H1 (cell line): Measurements from ENCODE around the gene C1orf50. TPM values are rescaled to one million over a fixed set of nuclear protein-coding genes. Genes with fewer than 3 reads are reported as not detected.

Experiments used
- CTCF ChIA-PET: fragments of 300-600 bp; sonication (Branson Sonifier 250); formaldehyde crosslinking; loops from one replicate; lab custom pipeline; 2021; ENCODE audit not compliant: partially characterized antibody; lab: Charles Lee
- POLR2A ChIA-PET: fragments of 300-600 bp; sonication (Branson Sonifier 250); formaldehyde crosslinking; loops from one replicate; lab custom pipeline; 2021; ENCODE audit warnings: inconsistent platforms; ENCODE audit not compliant: partially characterized antibody; lab: Charles Lee
- DNase-seq, 2 experiments: peaks; one replicate each; pipeline versions ENCODE4 v3.0.0 to v3.0.0-alpha.2; 2010 to 2022; ENCODE audit warnings: low spot score in 2 of 2, low read depth in 1 of 2, mixed read lengths in 1 of 2
- FAIRE-seq: peaks from 2 replicates; lab custom pipeline; 2011; peaks lifted over from hg19 to GRCh38; lab: Jason Lieb, UNC
- H2AFZ ChIP-seq: 2 replicates; pipeline ENCODE4 v1.8.1; 2012; ENCODE audit warnings: low read length, inconsistent platforms
- H2AK5ac ChIP-seq: 2 replicates; pipeline ENCODE4 v1.6.1; 2013; ENCODE audit warnings: low read depth, low read length
- H2BK120ac ChIP-seq: replicated peaks from 2 replicates; pipeline ENCODE3; 2013; ENCODE audit warnings: low read depth, low read length, inconsistent platforms
- H2BK12ac ChIP-seq: 2 replicates; pipeline ENCODE4 v1.6.1; 2013; ENCODE audit warnings: low read depth, low read length
- H2BK15ac ChIP-seq: 2 replicates; pipeline ENCODE4 v1.6.1; 2013; ENCODE audit warnings: low read length
- H2BK20ac ChIP-seq: 2 replicates; pipeline ENCODE4 v1.6.1; 2013; ENCODE audit warnings: low read length
- H2BK5ac ChIP-seq: 2 replicates; pipeline ENCODE4 v1.6.1; 2013; ENCODE audit warnings: low read depth, low read length
- H3K14ac ChIP-seq: 2 replicates; pipeline ENCODE4 v1.6.1; 2013; ENCODE audit warnings: inconsistent platforms; ENCODE audit not compliant: insufficient read length
- H3K18ac ChIP-seq: 2 replicates; pipeline ENCODE4 v1.6.1; 2013; ENCODE audit warnings: low read length; ENCODE audit errors: extremely low read depth
- H3K23ac ChIP-seq: 2 replicates; pipeline ENCODE4 v1.6.1; 2013; ENCODE audit warnings: inconsistent platforms; ENCODE audit not compliant: insufficient read length
- H3K23me2 ChIP-seq: 2 replicates; pipeline ENCODE4 v1.6.1; 2013; ENCODE audit warnings: low read depth, low read length
- H3K27ac ChIP-seq: 2 replicates; pipeline ENCODE4 v1.6.1; 2011; ENCODE audit warnings: low read depth, low read length, inconsistent platforms
- H3K27me3 ChIP-seq, 4 experiments: replicated peaks in 1 of 4; 1 replicate in 1 of 4; 2 replicates in 3 of 4; pipeline versions ENCODE4 v1.6.1 to v1.8.1; 2011 to 2013; ENCODE audit warnings: low read length in 3 of 4, mild to moderate bottlenecking in 3 of 4, inconsistent platforms in 2 of 4, mixed read lengths in 2 of 4, moderate library complexity in 1 of 4; ENCODE audit not compliant: control insufficient read depth in 3 of 4, insufficient read depth in 3 of 4; ENCODE audit errors: extremely low read depth in 1 of 4
- H3K36me3 ChIP-seq, 4 experiments: 2 replicates each; pipeline versions ENCODE4 v1.6.1 to v1.8.1; 2011 to 2013; ENCODE audit warnings: mild to moderate bottlenecking in 4 of 4, low read length in 3 of 4, moderate library complexity in 2 of 4, control low read depth in 1 of 4, inconsistent platforms in 1 of 4; ENCODE audit not compliant: insufficient read depth in 4 of 4, control insufficient read depth in 2 of 4
- H3K4ac ChIP-seq: replicated peaks from 2 replicates; pipeline ENCODE3; 2013; ENCODE audit warnings: low read length, low read depth, mixed read lengths, inconsistent platforms; ENCODE audit not compliant: insufficient read length
- H3K4me1 ChIP-seq, 4 experiments: replicated peaks in 1 of 4; 1 replicate in 1 of 4; 2 replicates in 3 of 4; pipeline versions ENCODE4 v1.6.1 to v1.8.1; 2011 to 2013; ENCODE audit warnings: low read length in 3 of 4, inconsistent platforms in 2 of 4, mixed read lengths in 1 of 4; ENCODE audit not compliant: insufficient read depth in 4 of 4, control insufficient read depth in 3 of 4
- H3K4me2 ChIP-seq, 2 experiments: 2 replicates each; pipeline versions ENCODE4 v1.6.1 to v1.8.1; 2011 to 2013; ENCODE audit warnings: low read depth in 2 of 2, low read length in 2 of 2, control low read depth in 1 of 2, inconsistent platforms in 1 of 2, mild to moderate bottlenecking in 1 of 2; ENCODE audit not compliant: insufficient read depth in 1 of 2
- H3K4me3 ChIP-seq, 4 experiments: fragments of 200-600, 300-600 bp in 1 of 4; sonication (generic), shearing (Covaris generic), sonication (Bioruptor Twin) in 1 of 4; 2 replicates each; pipeline versions ENCODE4 v1.5.1 to v1.8.1; 2011 to 2016; ENCODE audit warnings: low read length in 4 of 4, low read depth in 3 of 4, control low read depth in 2 of 4, inconsistent platforms in 2 of 4, mild to moderate bottlenecking in 2 of 4, mixed read lengths in 1 of 4, moderate library complexity in 1 of 4; ENCODE audit not compliant: insufficient read depth in 2 of 4; ENCODE audit errors: extremely low read depth in 1 of 4
- H3K56ac ChIP-seq: replicated peaks from 2 replicates; pipeline ENCODE3; 2013; ENCODE audit warnings: low read depth, mild to moderate bottlenecking, mixed read lengths, low read length, inconsistent platforms; ENCODE audit not compliant: insufficient read length
- H3K79me1 ChIP-seq: 2 replicates; pipeline ENCODE4 v1.6.1; 2013; ENCODE audit warnings: low read depth, low read length, control low read depth
- H3K79me2 ChIP-seq, 2 experiments: 2 replicates each; pipeline versions ENCODE4 v1.6.1 to v1.8.1; 2012 to 2013; ENCODE audit warnings: low read length in 2 of 2, mild to moderate bottlenecking in 2 of 2, inconsistent platforms in 1 of 2; ENCODE audit not compliant: insufficient read depth in 2 of 2, control insufficient read depth in 1 of 2
- H3K9ac ChIP-seq, 4 experiments: replicated peaks in 1 of 4; 1 replicate in 1 of 4; 2 replicates in 3 of 4; pipeline versions ENCODE4 v1.6.1 to v1.8.1; 2011 to 2013; ENCODE audit warnings: low read depth in 3 of 4, low read length in 3 of 4, control low read depth in 2 of 4, mild to moderate bottlenecking in 2 of 4, moderate library complexity in 2 of 4, inconsistent platforms in 1 of 4; ENCODE audit errors: extremely low read depth in 1 of 4
- H3K9me3 ChIP-seq, 2 experiments: 2 replicates each; pipeline versions ENCODE4 v1.6.1 to v1.8.1; 2012 to 2013; ENCODE audit warnings: mild to moderate bottlenecking in 2 of 2, moderate library complexity in 2 of 2, control low read depth in 1 of 2, inconsistent platforms in 1 of 2, low read depth in 1 of 2, low read length in 1 of 2, mixed read lengths in 1 of 2; ENCODE audit not compliant: insufficient read depth in 2 of 2
- H4K20me1 ChIP-seq, 2 experiments: replicated peaks in 1 of 2; 2 replicates each; pipeline versions ENCODE3 to v1.8.1; 2011 to 2013; ENCODE audit warnings: inconsistent platforms in 2 of 2, low read length in 2 of 2, mild to moderate bottlenecking in 1 of 2; ENCODE audit not compliant: insufficient read depth in 2 of 2, control insufficient read depth in 1 of 2
- H4K5ac ChIP-seq: 2 replicates; pipeline ENCODE4 v1.6.1; 2013; ENCODE audit warnings: low read length, low read depth, mixed read lengths, inconsistent platforms; ENCODE audit not compliant: insufficient read length
- H4K8ac ChIP-seq: 2 replicates; pipeline ENCODE4 v1.8.0; 2013; ENCODE audit warnings: mild to moderate bottlenecking, moderate library complexity, low read length, inconsistent platforms; ENCODE audit not compliant: insufficient read depth; ENCODE audit errors: extremely low read depth
- H4K91ac ChIP-seq: replicated peaks from 2 replicates; pipeline ENCODE3; 2013; ENCODE audit warnings: low read length, mixed read lengths, inconsistent platforms; ENCODE audit not compliant: insufficient read length
- CHD2 ChIP-seq: IDR thresholded peaks from 2 replicates; pipeline ENCODE4 v1.6.1; 2012; ENCODE audit warnings: low read length, improper control_type of control experiment
- CTBP2 ChIP-seq: IDR thresholded peaks from 2 replicates; pipeline ENCODE4 v1.7.0; 2011; ENCODE audit warnings: borderline replicate concordance, mild to moderate bottlenecking, moderate library complexity, mixed read lengths, low read length; ENCODE audit not compliant: insufficient read depth, insufficient read length
- E2F6 ChIP-seq: IDR thresholded peaks from 2 replicates; pipeline ENCODE4 v1.6.1; 2012; ENCODE audit warnings: inconsistent platforms
- EGR1 ChIP-seq: IDR thresholded peaks from 2 replicates; pipeline ENCODE4 v1.6.1; 2011; ENCODE audit warnings: low read depth, low read length, borderline replicate concordance
- EZH2 ChIP-seq: fragments of 200-600 bp; sonication (generic); IDR thresholded peaks from 2 replicates; pipeline ENCODE4 v1.7.1; 2012; ENCODE audit warnings: low read depth, mild to moderate bottlenecking, moderate library complexity, low read length, inconsistent platforms; ENCODE audit not compliant: severe bottlenecking
- GABPA ChIP-seq: IDR thresholded peaks from 2 replicates; pipeline ENCODE4 v1.6.1; 2011; ENCODE audit warnings: mild to moderate bottlenecking, low read length, moderate library complexity, borderline replicate concordance; ENCODE audit not compliant: insufficient read depth
- GTF2F1 ChIP-seq: IDR thresholded peaks from 2 replicates; pipeline ENCODE4 v1.6.1; 2012; ENCODE audit warnings: low read depth, low read length, improper control_type of control experiment, borderline replicate concordance
- HDAC6 ChIP-seq: IDR thresholded peaks from one replicate; pipeline ENCODE4 v1.7.1; 2012; ENCODE audit warnings: low read depth, mild to moderate bottlenecking, inconsistent platforms, low read length, moderate library complexity
- KDM5A ChIP-seq: fragments of 200-600 bp; IDR thresholded peaks from 2 replicates; pipeline ENCODE4 v1.7.1; 2012; ENCODE audit warnings: mild to moderate bottlenecking, low read length, inconsistent platforms, mixed read lengths
- RAD21 ChIP-seq, 2 experiments: IDR thresholded peaks in 1 of 2; conservative IDR thresholded peaks in 1 of 2; 2 replicates each; pipeline ENCODE4 v1.6.1; 2011; ENCODE audit warnings: low read depth in 2 of 2, low read length in 2 of 2, improper control_type of control experiment in 1 of 2, inconsistent platforms in 1 of 2, mild to moderate bottlenecking in 1 of 2, moderate library complexity in 1 of 2
- RFX5 ChIP-seq: IDR thresholded peaks from 2 replicates; pipeline ENCODE4 v1.6.1; 2011; ENCODE audit warnings: low read depth, low read length, improper control_type of control experiment, borderline replicate concordance
- RNF2 ChIP-seq: fragments of 200-900, 300-1000 bp; sonication (generic); IDR thresholded peaks from 2 replicates; pipeline ENCODE4 v1.7.1; 2016; ENCODE audit warnings: borderline replicate concordance, low read depth, mild to moderate bottlenecking, antibody characterized with exemption, low read length; ENCODE audit not compliant: poor library complexity, severe bottlenecking; ENCODE audit errors: missing control alignments
- SUZ12 ChIP-seq: fragments of 200-600 bp; sonication (generic); IDR thresholded peaks from 2 replicates; pipeline ENCODE4 v1.6.1; 2012; ENCODE audit warnings: mild to moderate bottlenecking, inconsistent platforms, low read length, moderate library complexity, mixed read lengths
- WGBS, 2 experiments: shearing (Covaris generic) in 1 of 2; methylation state at CpG; one replicate each; pipeline versions ENCODE4 v1.1.6 to v1.1.7; 2013 to 2015; ENCODE audit warnings: low lambda C conversion rate in 2 of 2, mixed read lengths in 2 of 2, inconsistent platforms in 1 of 2, low coverage in 1 of 2, missing lambda C conversion rate in 1 of 2; ENCODE audit not compliant: insufficient replicate concordance in 2 of 2, insufficient coverage in 1 of 2, insufficient read length in 1 of 2; ENCODE audit errors: extremely low coverage in 1 of 2, missing lambda C conversion rate in 1 of 2; 5-methylcytosine and 5-hydroxymethylcytosine counted together
- polyA plus RNA-seq, 7 experiments: library from polyadenylated mRNA; depleted of rRNA in 3 of 7; stranded (reverse) in 5 of 7; unstranded in 2 of 7; fragments of >200 nt in 5 of 7; fragments of 200-250 nt in 2 of 7; gene quantifications; 1 replicate in 5 of 7; 2 replicates in 1 of 7; 4 replicates in 1 of 7; pipeline versions ENCODE4 v1.2.1 to v1.2.3, GENCODE V29; 2011 to 2013; ENCODE audit warnings: missing spikeins in 2 of 7, mixed read lengths in 2 of 7
- total RNA-seq: library from RNA; stranded (reverse); fragmentation: NEBNext Ultra II Directional; extraction: Animal tissue kit (Norgen Biotek cat#: 25700); gene quantifications from 2 replicates; pipeline ENCODE4 v1.2.1, GENCODE V29; 2021

C1orf50 gene
- total and polyA plus RNA-seq, 2 of the 8 experiments (the other 6 are each of a cell fraction or from before 2014, with no cell fraction given), result 3.2 to 7.1 TPM

- WGBS, 2 experiments, result 84% methylated on average over 3 of the region's 3 CpGs; no CpG with 5 or more reads in 1 of the 2 experiments
- Histone ChIP-seq H3K23ac (no peak overlapping the region), H3K18ac (no peak overlapping the region), H4K91ac (no peak overlapping the region), H3K23me2 (no peaks in the 10 kb centered on the region), H3K4ac (no peak overlapping the region), H2AFZ (no peak overlapping the region), H3K4me2 (no peak overlapping the region), H3K4me1 (no peaks in the 10 kb centered on the region), H2AK5ac (no peak overlapping the region), H2BK15ac (no peak overlapping the region), H2BK5ac (no peak overlapping the region), H4K8ac (no peak overlapping the region), H3K36me3 (no peaks in the 10 kb centered on the region), H3K79me1 (no peaks in the 10 kb centered on the region), H3K4me3 (no peak overlapping the region), H3K27ac (no peak overlapping the region), H2BK12ac (no peak overlapping the region), H3K9me3 (no peaks in the 10 kb centered on the region; a peak in 1 of 4 replicates), H3K56ac (no peak overlapping the region), H4K20me1 (no peaks in the 10 kb centered on the region), H4K5ac (no peak overlapping the region), H2BK120ac (no peak overlapping the region), H3K79me2 (no peaks in the 10 kb centered on the region), H3K14ac (no peak overlapping the region), H2BK20ac (no peak overlapping the region), H3K9ac (no peak overlapping the region), H3K27me3 (no peaks in the 10 kb centered on the region)
- FAIRE-seq, result no peak
- no peak for DNase-seq
- ChIA-PET CTCF (no interaction called here), POLR2A (interaction anchor here (1.0 kb wide), 1 partner anchor 16 kb away, joined by 3 read pairs; no protein-coding TSS in a partner anchor)
- TF ChIP-seq HDAC6 (no peak), EZH2 (no peak), KDM5A (no peak), GABPA (no peak), SUZ12 (no peak), RAD21 (IDR thresholded peaks at IDR 0.05 in 1 of 2, conservative IDR thresholded peaks at IDR 0.05 in 1 of 2; ENCODE audit: low read depth in 2 of 2, low read length in 2 of 2) (no peak), CTBP2 (no peak), GTF2F1 (no peak), E2F6 (no peak), RNF2 (no peak), EGR1 (no peak), CHD2 (no peak), RFX5 (no peak)
Measured at GRCh38 chr1:42797414-42797813, 30.4 kb downstream of the C1orf50 start.
